ENCODE measurements around the gene RPL28.

Gene RPL28

DNA sequence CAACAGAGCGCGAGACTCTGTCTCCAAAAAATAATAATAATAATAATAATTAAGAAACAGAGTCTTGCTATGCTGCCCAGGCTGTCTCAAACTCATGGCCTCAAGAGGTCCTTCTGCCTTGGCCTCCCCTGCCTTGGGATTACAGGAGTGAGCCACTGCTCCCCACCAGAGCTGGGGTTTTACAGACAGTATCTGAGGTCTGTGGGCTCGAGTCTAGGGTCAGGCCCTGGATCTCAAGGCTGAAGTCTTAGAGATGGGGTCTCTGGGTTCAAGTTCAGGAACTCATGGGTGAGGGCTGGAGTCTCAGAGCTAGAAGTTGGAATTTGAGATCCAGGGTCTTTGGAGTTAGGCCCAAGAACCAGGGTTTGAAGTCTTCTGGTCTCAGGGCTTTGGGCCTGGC lies 18.9 kb upstream of the RPL28 start:
- no peak for DNase-seq
- Histone ChIP-seq H3K9me3 (ENCODE audit: insufficient read depth, low read depth, low read length) (no peaks in the 10 kb centered on the region), H3K4me3 (ENCODE audit: low read depth, low read length) (no peak overlapping the region), H3K4me2 (ENCODE audit: low read length) (no peak overlapping the region), H3K79me2 (ENCODE audit: control insufficient read depth, insufficient read depth, low read length, poor library complexity) (peaks cover 14% of the 10 kb centered on the region), H4K8ac (ENCODE audit: low read depth, low read length) (no peak overlapping the region), H3K23ac (ENCODE audit: low read length) (no peak overlapping the region), H2AFZ (ENCODE audit: insufficient read depth, low read length, poor library complexity) (no peak overlapping the region), H2BK5ac (ENCODE audit: low read depth, low read length, poor library complexity) (no peak overlapping the region), H2AK5ac (ENCODE audit: low read length) (no peak overlapping the region), H3K9ac (ENCODE audit: low read length) (no peak overlapping the region), H3K79me1 (ENCODE audit: low read length) (peaks cover 25% of the 10 kb centered on the region), H3K27ac (ENCODE audit: low read depth, low read length) (no peak overlapping the region), H4K12ac (ENCODE audit: low read depth, low read length) (no peak overlapping the region), H2BK12ac (ENCODE audit: low read length) (no peak overlapping the region), H3K18ac (ENCODE audit: low read length) (no peak overlapping the region), H2BK120ac (ENCODE audit: insufficient read depth, low read length, poor library complexity) (no peak overlapping the region), H3K4ac (ENCODE audit: low read depth, low read length) (no peak overlapping the region), H3K14ac (ENCODE audit: low read length) (no peak overlapping the region), H3K4me1 (ENCODE audit: control insufficient read depth in 1 of 2, insufficient read depth in 2 of 2, low read length in 2 of 2) (peaks cover 15 to 16% of the 10 kb centered on the region in 2 experiments), H3K36me3 (ENCODE audit: control insufficient read depth in 1 of 2, insufficient read depth in 2 of 2, low read length in 2 of 2) (peaks cover 21 to 25% of the 10 kb centered on the region in 2 experiments), H3K27me3 (ENCODE audit: insufficient read depth, low read length) (no peaks in the 10 kb centered on the region), H4K91ac (ENCODE audit: low read depth, low read length) (no peak overlapping the region)
- no CpG with 5 or more reads among the region's 3 CpGs for WGBS (ENCODE audit: extremely low coverage, insufficient coverage, insufficient read length)

DNA sequence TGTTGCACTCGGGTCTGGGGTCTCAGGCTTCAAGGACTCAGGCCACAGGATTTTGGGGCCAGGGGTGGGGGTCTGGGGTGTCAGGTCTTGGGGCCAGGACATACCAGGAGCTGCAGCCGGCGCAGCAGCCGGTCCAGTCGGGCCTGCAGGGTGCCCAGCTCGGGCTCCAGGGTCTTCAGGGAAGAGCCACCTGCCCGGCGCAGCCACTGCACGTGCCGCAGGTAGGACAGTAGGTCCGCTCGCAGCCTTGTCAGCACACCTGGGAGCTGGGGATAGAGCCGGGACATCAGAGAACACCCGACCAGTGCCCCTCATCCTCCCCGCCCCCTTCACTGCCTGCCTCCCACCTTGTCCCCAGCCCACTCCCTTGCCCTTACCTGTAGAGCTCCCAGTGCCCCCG lies 17.6 kb upstream of the RPL28 start:
- Histone ChIP-seq H3K9me3 (ENCODE audit: insufficient read depth, low read depth, low read length) (no peaks in the 10 kb centered on the region), H2AK5ac (ENCODE audit: low read length) (no peak overlapping the region), H3K79me2 (ENCODE audit: control insufficient read depth, insufficient read depth, low read length, poor library complexity) (peaks cover 14% of the 10 kb centered on the region), H3K4me2 (ENCODE audit: low read length) (no peak overlapping the region), H3K79me1 (ENCODE audit: low read length) (peaks cover 31% of the 10 kb centered on the region), H2BK120ac (ENCODE audit: insufficient read depth, low read length, poor library complexity) (no peak overlapping the region), H3K23ac (ENCODE audit: low read length) (no peak overlapping the region), H3K27ac (ENCODE audit: low read depth, low read length) (no peak overlapping the region), H3K36me3 (ENCODE audit: control insufficient read depth in 1 of 2, insufficient read depth in 2 of 2, low read length in 2 of 2) (peaks cover 21 to 25% of the 10 kb centered on the region in 2 experiments), H4K8ac (ENCODE audit: low read depth, low read length) (no peak overlapping the region), H4K12ac (ENCODE audit: low read depth, low read length) (no peak overlapping the region), H3K9ac (ENCODE audit: low read length) (no peak overlapping the region), H3K4me3 (ENCODE audit: low read depth, low read length) (no peak overlapping the region), H3K4ac (ENCODE audit: low read depth, low read length) (no peak overlapping the region), H3K14ac (ENCODE audit: low read length) (no peak overlapping the region), H2AFZ (ENCODE audit: insufficient read depth, low read length, poor library complexity) (no peak overlapping the region), H3K18ac (ENCODE audit: low read length) (no peak overlapping the region), H2BK5ac (ENCODE audit: low read depth, low read length, poor library complexity) (no peak overlapping the region), H3K4me1 (ENCODE audit: control insufficient read depth in 1 of 2, insufficient read depth in 2 of 2, low read length in 2 of 2) (peaks cover 22 to 25% of the 10 kb centered on the region in 2 experiments), H4K91ac (ENCODE audit: low read depth, low read length) (no peak overlapping the region), H3K27me3 (ENCODE audit: insufficient read depth, low read length) (no peaks in the 10 kb centered on the region), H2BK12ac (ENCODE audit: low read length) (no peak overlapping the region)
- no peak for DNase-seq
- WGBS (ENCODE audit: extremely low coverage, insufficient coverage, insufficient read length) = no CpG with 5 or more reads among the region's 16 CpGs

DNA sequence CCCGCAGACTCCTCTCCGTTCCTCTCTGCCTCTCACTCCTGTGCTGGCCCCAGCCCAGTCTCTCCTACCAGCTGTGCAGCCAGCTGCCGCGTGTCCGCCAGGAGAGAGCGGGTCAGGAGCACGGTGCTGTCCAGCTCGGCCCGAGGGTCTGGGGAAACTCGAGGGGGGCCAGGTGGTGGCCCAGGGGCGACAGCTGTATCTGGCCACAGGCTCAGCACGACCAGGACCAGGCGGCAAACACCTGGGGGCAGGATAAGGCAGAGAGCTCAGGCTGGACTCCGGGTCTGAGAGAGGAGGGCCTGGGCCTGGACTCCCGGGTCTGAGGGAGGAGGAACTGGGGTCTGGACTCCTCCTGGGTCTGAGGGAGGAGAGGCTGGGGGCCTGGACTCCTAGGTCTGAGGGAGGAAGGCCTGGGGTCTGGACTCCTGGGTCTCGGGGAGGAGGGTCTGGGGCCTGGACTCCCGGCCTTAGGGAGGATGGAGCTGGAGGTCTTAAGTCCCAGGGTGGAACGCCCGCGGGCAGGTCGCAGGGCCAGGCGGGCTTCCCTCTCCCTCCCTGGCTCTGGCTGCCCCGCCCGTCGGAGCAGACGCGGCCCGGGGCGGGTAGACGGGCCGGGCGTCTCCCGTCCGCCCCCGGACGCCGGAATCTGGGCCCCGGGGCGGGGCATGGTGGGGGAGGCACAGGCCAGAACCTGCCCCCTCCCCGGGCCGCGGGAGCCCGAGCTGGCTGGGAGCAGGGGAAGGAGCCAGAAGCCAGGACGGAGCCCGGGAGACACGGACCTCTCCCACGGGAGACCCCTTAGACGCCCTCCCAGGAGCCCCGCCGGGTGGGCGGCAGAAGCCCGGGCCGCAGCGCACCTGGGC lies 16.8 kb upstream of the RPL28 start:
- H3K36me3 ChIP-seq (ENCODE audit: control insufficient read depth in 1 of 2, insufficient read depth in 2 of 2, low read length in 2 of 2) = peaks cover 21 to 25% of the 10 kb centered on the region in 2 experiments
- H3K4me3 ChIP-seq (ENCODE audit: low read depth, low read length) = peak overlapping the region; percentile 70
- H3K79me2 ChIP-seq (ENCODE audit: control insufficient read depth, insufficient read depth, low read length, poor library complexity) = peaks cover 14% of the 10 kb centered on the region
- H3K27me3 ChIP-seq (ENCODE audit: insufficient read depth, low read length) = no peaks in the 10 kb centered on the region
- peak overlapping the region; percentile 33 for H2BK120ac ChIP-seq (ENCODE audit: insufficient read depth, low read length, poor library complexity)
- H3K9me3 ChIP-seq (ENCODE audit: insufficient read depth, low read depth, low read length) = no peaks in the 10 kb centered on the region
- peak overlapping the region; percentile 74 for H3K18ac ChIP-seq (ENCODE audit: low read length)
- peak overlapping the region; percentile 6 for H2AK5ac ChIP-seq (ENCODE audit: low read length)
- H3K14ac ChIP-seq (ENCODE audit: low read length) = peak overlapping the region; percentile 62
- peak overlapping the region; percentile 0 for H3K4ac ChIP-seq (ENCODE audit: low read depth, low read length)
- no CpG with 5 or more reads among the region's 54 CpGs for WGBS (ENCODE audit: extremely low coverage, insufficient coverage, insufficient read length)
- H2BK5ac ChIP-seq (ENCODE audit: low read depth, low read length, poor library complexity) = peak overlapping the region; percentile 50
- H4K91ac ChIP-seq (ENCODE audit: low read depth, low read length) = peak overlapping the region; percentile 72
- DNase-seq = peak in 1 of 2 donors; percentile 55
- peak overlapping the region; percentile 72 for H3K27ac ChIP-seq (ENCODE audit: low read depth, low read length)
- peak overlapping the region; percentile 53 for H2BK12ac ChIP-seq (ENCODE audit: low read length)
- H4K8ac ChIP-seq (ENCODE audit: low read depth, low read length) = peak overlapping the region; percentile 67
- H4K12ac ChIP-seq (ENCODE audit: low read depth, low read length) = peak overlapping the region; percentile 0
- H2AFZ ChIP-seq (ENCODE audit: insufficient read depth, low read length, poor library complexity) = peak overlapping the region; percentile 32
- H3K79me1 ChIP-seq (ENCODE audit: low read length) = peaks cover 39% of the 10 kb centered on the region
- no peak overlapping the region for H3K23ac ChIP-seq (ENCODE audit: low read length)
- peak overlapping the region; percentile 60 for H3K4me2 ChIP-seq (ENCODE audit: low read length)
- peak overlapping the region; percentile 52 for H3K9ac ChIP-seq (ENCODE audit: low read length)
- peaks cover 29 to 34% of the 10 kb centered on the region in 2 experiments for H3K4me1 ChIP-seq (ENCODE audit: control insufficient read depth in 1 of 2, insufficient read depth in 2 of 2, low read length in 2 of 2)

DNA sequence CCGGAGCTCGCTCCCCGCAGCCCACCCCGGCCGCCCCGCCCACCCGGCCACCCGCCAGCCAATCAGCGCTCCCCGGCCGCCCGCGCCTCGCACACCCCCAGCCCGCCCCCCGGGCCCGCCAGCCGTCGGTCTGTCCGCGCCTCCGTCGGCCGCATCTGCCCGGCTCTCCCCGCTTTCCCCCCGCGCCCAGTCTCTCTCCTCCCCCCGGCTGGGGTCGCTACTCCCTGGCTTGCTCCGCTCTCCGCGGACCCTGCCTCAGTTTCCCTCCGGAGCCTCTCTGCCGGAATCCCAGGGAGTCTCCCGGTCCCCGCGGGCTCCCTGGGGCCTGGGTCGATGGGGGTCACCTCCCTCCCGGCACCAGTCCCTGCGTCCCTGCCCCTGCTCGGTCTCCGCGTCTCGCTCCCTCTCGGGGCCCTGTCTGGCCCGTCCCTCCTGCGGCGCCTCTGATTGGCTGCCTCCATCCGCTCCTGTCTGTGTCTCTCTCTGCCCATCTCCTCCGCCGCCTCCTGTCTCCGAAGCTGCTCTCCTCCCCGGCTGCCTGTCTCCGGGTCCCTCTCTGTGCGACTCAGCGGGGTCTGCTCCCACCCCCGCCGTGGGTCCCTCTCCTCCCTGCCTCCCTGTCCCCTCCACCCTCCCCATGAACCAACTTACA lies 16.0 kb upstream of the RPL28 start:
- Histone ChIP-seq H2BK12ac (ENCODE audit: low read length) (peak overlapping the region; percentile 42), H2BK5ac (ENCODE audit: low read depth, low read length, poor library complexity) (peak overlapping the region; percentile 94), H2BK120ac (ENCODE audit: insufficient read depth, low read length, poor library complexity) (peak overlapping the region; percentile 89), H3K23ac (ENCODE audit: low read length) (no peak overlapping the region), H3K36me3 (ENCODE audit: control insufficient read depth in 1 of 2, insufficient read depth in 2 of 2, low read length in 2 of 2) (peaks cover 21 to 25% of the 10 kb centered on the region in 2 experiments), H3K4ac (ENCODE audit: low read depth, low read length) (peak overlapping the region; percentile 71), H3K4me2 (ENCODE audit: low read length) (peak overlapping the region; percentile 70), H4K12ac (ENCODE audit: low read depth, low read length) (peak overlapping the region; percentile 63), H3K79me2 (ENCODE audit: control insufficient read depth, insufficient read depth, low read length, poor library complexity) (peaks cover 15% of the 10 kb centered on the region), H3K4me3 (ENCODE audit: low read depth, low read length) (peak overlapping the region; percentile 73), H3K14ac (ENCODE audit: low read length) (peak overlapping the region; percentile 92), H3K4me1 (ENCODE audit: control insufficient read depth in 1 of 2, insufficient read depth in 2 of 2, low read length in 2 of 2) (peaks cover 35 to 41% of the 10 kb centered on the region in 2 experiments), H2AFZ (ENCODE audit: insufficient read depth, low read length, poor library complexity) (peak overlapping the region; percentile 56), H3K27ac (ENCODE audit: low read depth, low read length) (peak overlapping the region; percentile 91), H3K18ac (ENCODE audit: low read length) (peak overlapping the region; percentile 96), H3K27me3 (ENCODE audit: insufficient read depth, low read length) (no peaks in the 10 kb centered on the region), H3K79me1 (ENCODE audit: low read length) (peaks cover 42% of the 10 kb centered on the region), H3K9ac (ENCODE audit: low read length) (peak overlapping the region; percentile 57), H3K9me3 (ENCODE audit: insufficient read depth, low read depth, low read length) (no peaks in the 10 kb centered on the region), H4K8ac (ENCODE audit: low read depth, low read length) (peak overlapping the region; percentile 64), H4K91ac (ENCODE audit: low read depth, low read length) (peak overlapping the region; percentile 95), H2AK5ac (ENCODE audit: low read length) (peak overlapping the region; percentile 80)
- DNase-seq = peak in 1 of 2 donors; percentile 51
- WGBS (ENCODE audit: extremely low coverage, insufficient coverage, insufficient read length) = no CpG with 5 or more reads among the region's 59 CpGs
